Liver (tissue), 9 donors: ENCODE results near the gene PAWR. TPM values are rescaled to one million over a fixed set of nuclear protein-coding genes. Genes with fewer than 3 reads are reported as not detected.

Experiments
- DNase-seq: peaks from one replicate; pipeline ENCODE4 v3.0.0-alpha.2; 2017; ENCODE audit warnings: low spot score
- H3K27ac ChIP-seq, 2 donors: one replicate each; pipeline ENCODE4 v1.7.0; 2013; ENCODE audit warnings: inconsistent platforms in 2 of 2, low read length in 2 of 2, control low read depth in 1 of 2, low read depth in 1 of 2, mild to moderate bottlenecking in 1 of 2
- H3K27me3 ChIP-seq, 4 donors: one replicate each; pipeline versions ENCODE4 v1.6.1 to v1.7.0; 2013; ENCODE audit warnings: low read length in 3 of 4, inconsistent platforms in 1 of 4, mild to moderate bottlenecking in 1 of 4, moderate library complexity in 1 of 4; ENCODE audit not compliant: control insufficient read depth in 4 of 4, insufficient read depth in 4 of 4
- H3K36me3 ChIP-seq, 4 donors: one replicate each; pipeline versions ENCODE4 v1.6.1 to v1.7.0; 2013; ENCODE audit warnings: low read length in 3 of 4, mild to moderate bottlenecking in 3 of 4, low read depth in 1 of 4, moderate library complexity in 1 of 4; ENCODE audit not compliant: control insufficient read depth in 4 of 4, insufficient read depth in 3 of 4
- H3K4me1 ChIP-seq, 4 donors: one replicate each; pipeline versions ENCODE4 v1.6.1 to v1.7.0; 2013; ENCODE audit warnings: low read length in 3 of 4, mild to moderate bottlenecking in 3 of 4, moderate library complexity in 1 of 4; ENCODE audit not compliant: control insufficient read depth in 4 of 4, insufficient read depth in 4 of 4
- H3K4me3 ChIP-seq, 3 donors: one replicate each; pipeline versions ENCODE4 v1.6.1 to v1.7.0; 2013; ENCODE audit warnings: low read length in 3 of 3, control low read depth in 1 of 3, low read depth in 1 of 3, mild to moderate bottlenecking in 1 of 3
- H3K9ac ChIP-seq, 2 donors: one replicate each; pipeline ENCODE4 v1.7.0; 2013; ENCODE audit warnings: low read length in 2 of 2, mild to moderate bottlenecking in 2 of 2, moderate library complexity in 2 of 2, control low read depth in 1 of 2, low read depth in 1 of 2
- H3K9me3 ChIP-seq, 4 donors: one replicate each; pipeline versions ENCODE4 v1.6.1 to v1.7.0; 2013; ENCODE audit warnings: low read length in 3 of 4; ENCODE audit not compliant: control insufficient read depth in 4 of 4
- CTCF ChIP-seq: fragments of 150-350 bp; IDR thresholded peaks from 2 replicates; pipeline ENCODE4 v1.5.1; 2017; ENCODE audit warnings: improper control_type of control experiment, low read depth, low read length; ENCODE audit not compliant: missing input control
- EGR1 ChIP-seq, 2 donors: IDR thresholded peaks; 2 replicates each; pipeline ENCODE4 v1.6.1; 2016 to 2018; ENCODE audit warnings: antibody characterized with exemption in 2 of 2, low read depth in 2 of 2
- FOXA1 ChIP-seq: IDR thresholded peaks from 2 replicates; pipeline ENCODE4 v1.6.1; 2016; ENCODE audit warnings: antibody characterized with exemption
- FOXA2 ChIP-seq: IDR thresholded peaks from 2 replicates; pipeline ENCODE4 v1.6.1; 2016; ENCODE audit warnings: antibody characterized with exemption
- GABPA ChIP-seq, 2 donors: IDR thresholded peaks in 1 of 2; conservative IDR thresholded peaks in 1 of 2; 2 replicates each; pipeline ENCODE4 v1.6.1; 2016; ENCODE audit warnings: antibody characterized with exemption in 2 of 2, mild to moderate bottlenecking in 1 of 2, moderate library complexity in 1 of 2
- HNF4A ChIP-seq, 2 donors: conservative IDR thresholded peaks; 2 replicates each; pipeline ENCODE4 v1.6.1; 2016; ENCODE audit warnings: antibody characterized with exemption in 2 of 2, mild to moderate bottlenecking in 2 of 2
- HNF4G ChIP-seq: IDR thresholded peaks from 2 replicates; pipeline ENCODE4 v1.6.1; 2016; ENCODE audit warnings: antibody characterized with exemption
- JUND ChIP-seq, 2 donors: IDR thresholded peaks; 2 replicates each; pipeline ENCODE4 v1.6.1; 2016; ENCODE audit warnings: antibody characterized with exemption in 2 of 2
- MAX ChIP-seq: IDR thresholded peaks from 2 replicates; pipeline ENCODE4 v1.6.1; 2016; ENCODE audit warnings: antibody characterized with exemption
- NR2F2 ChIP-seq: IDR thresholded peaks from 2 replicates; pipeline ENCODE4 v1.6.1; 2016; ENCODE audit warnings: antibody characterized with exemption
- RAD21 ChIP-seq, 2 donors: IDR thresholded peaks; 2 replicates each; pipeline ENCODE4 v1.6.1; 2016; ENCODE audit warnings: antibody characterized with exemption in 2 of 2, mild to moderate bottlenecking in 2 of 2
- RXRA ChIP-seq, 2 donors: IDR thresholded peaks; 2 replicates each; pipeline ENCODE4 v1.6.1; 2017 to 2018; ENCODE audit warnings: antibody characterized with exemption in 2 of 2, mild to moderate bottlenecking in 1 of 2
- SP1 ChIP-seq: IDR thresholded peaks from 2 replicates; pipeline ENCODE4 v1.6.1; 2018; ENCODE audit warnings: antibody characterized with exemption, mild to moderate bottlenecking
- TAF1 ChIP-seq: conservative IDR thresholded peaks from 2 replicates; pipeline ENCODE4 v1.6.1; 2016; ENCODE audit warnings: antibody characterized with exemption, mild to moderate bottlenecking
- YY1 ChIP-seq: IDR thresholded peaks from 2 replicates; pipeline ENCODE4 v1.6.1; 2016; ENCODE audit warnings: antibody characterized with exemption, mild to moderate bottlenecking
- ZBTB33 ChIP-seq: IDR thresholded peaks from 2 replicates; pipeline ENCODE4 v1.6.1; 2016; ENCODE audit warnings: antibody characterized with exemption
- WGBS: extraction: QIAGEN DNeasy Blood & Tissue Kit; methylation state at CpG from one replicate; pipeline ENCODE4 v1.1.7; 2013; 5-methylcytosine and 5-hydroxymethylcytosine counted together
- polyA plus RNA-seq, 2 donors: library from polyadenylated mRNA; stranded (reverse) in 1 of 2; unstranded in 1 of 2; fragments of 200-250 nt in 1 of 2; fragments of >200 nt in 1 of 2; fragmentation: Nextera tagmentation in 1 of 2; extraction: Ambion mirVana in 1 of 2; gene quantifications; one replicate each; pipeline versions ENCODE4 v1.2.1 to v1.2.3, GENCODE V29; 2013 to 2015
- total RNA-seq, 2 donors: library from RNA; depleted of rRNA; stranded (reverse); fragments of >200 nt; gene quantifications; one replicate each; pipeline ENCODE4 v1.2.3, GENCODE V29; 2014
- TF ChIP-seq, protein P1 (sequence below): IDR thresholded peaks from 2 replicates; pipeline ENCODE4 v1.6.1; 2016; ENCODE audit warnings: antibody characterized with exemption, mild to moderate bottlenecking
- TF ChIP-seq, protein P2 (sequence below): IDR thresholded peaks from 2 replicates; pipeline ENCODE4 v1.6.1; 2016; ENCODE audit warnings: antibody characterized with exemption
- donor health status: healthy.
- donor health status: healthy.
- donor health status: healthy.
- donor health status: healthy.
- donor health status: healthy.

PAWR gene
- total and polyA plus RNA-seq, 4 donors, result 6.1 to 24.1 (median 9.9) TPM

GRCh38 chr12:79681008-79681590, 9.7 kb downstream of the PAWR start:
- TF ChIP-seq ZBTB33 (no peak), NR2F2 (no peak)
- DNase-seq, result no peak

DNA sequence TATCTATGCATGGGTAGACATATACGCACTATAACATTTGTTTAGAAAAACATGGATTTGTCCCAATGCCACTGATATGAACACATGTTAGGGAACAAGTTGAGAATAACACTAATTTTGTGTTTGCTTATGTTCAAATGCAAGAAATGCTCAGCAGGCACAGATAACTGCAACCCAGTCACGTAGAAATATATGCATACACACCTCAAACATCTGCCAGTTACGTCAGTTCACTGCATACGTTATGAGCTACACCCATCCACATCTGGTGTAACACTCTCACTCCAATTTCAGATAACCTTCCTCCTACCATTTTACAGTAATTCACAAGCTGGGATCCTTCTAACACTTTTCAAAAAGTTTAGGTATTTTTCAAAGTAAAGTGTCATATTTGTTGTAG, 10.7 kb downstream of the PAWR start:
- Histone ChIP-seq H3K4me3 (no peak overlapping the region), H3K27me3 (no peaks in the 10 kb centered on the region), H3K36me3 (peaks cover 0 to 3% (median 0%) of the 10 kb centered on the region in 4 donors), H3K4me1 (peaks cover 2 to 21% (median 7%) of the 10 kb centered on the region in 4 donors), H3K27ac (no peak overlapping the region), H3K9me3 (no peaks in the 10 kb centered on the region), H3K9ac (no peak overlapping the region)
- TF ChIP-seq ZBTB33, result no peak
- TF ChIP-seq GABPA (IDR thresholded peaks at IDR 0.05 in 1 of 2, conservative IDR thresholded peaks at IDR 0.05 in 1 of 2), result no peak
- TF ChIP-seq YY1, result no peak
- TF ChIP-seq CTCF, result no peak
- TF ChIP-seq RXRA (IDR thresholded peaks at IDR 0.05), result no peak
- TF ChIP-seq EGR1 (IDR thresholded peaks at IDR 0.05; ENCODE audit: low read depth in 2 of 2), result no peak
- TF ChIP-seq, protein P1, sequence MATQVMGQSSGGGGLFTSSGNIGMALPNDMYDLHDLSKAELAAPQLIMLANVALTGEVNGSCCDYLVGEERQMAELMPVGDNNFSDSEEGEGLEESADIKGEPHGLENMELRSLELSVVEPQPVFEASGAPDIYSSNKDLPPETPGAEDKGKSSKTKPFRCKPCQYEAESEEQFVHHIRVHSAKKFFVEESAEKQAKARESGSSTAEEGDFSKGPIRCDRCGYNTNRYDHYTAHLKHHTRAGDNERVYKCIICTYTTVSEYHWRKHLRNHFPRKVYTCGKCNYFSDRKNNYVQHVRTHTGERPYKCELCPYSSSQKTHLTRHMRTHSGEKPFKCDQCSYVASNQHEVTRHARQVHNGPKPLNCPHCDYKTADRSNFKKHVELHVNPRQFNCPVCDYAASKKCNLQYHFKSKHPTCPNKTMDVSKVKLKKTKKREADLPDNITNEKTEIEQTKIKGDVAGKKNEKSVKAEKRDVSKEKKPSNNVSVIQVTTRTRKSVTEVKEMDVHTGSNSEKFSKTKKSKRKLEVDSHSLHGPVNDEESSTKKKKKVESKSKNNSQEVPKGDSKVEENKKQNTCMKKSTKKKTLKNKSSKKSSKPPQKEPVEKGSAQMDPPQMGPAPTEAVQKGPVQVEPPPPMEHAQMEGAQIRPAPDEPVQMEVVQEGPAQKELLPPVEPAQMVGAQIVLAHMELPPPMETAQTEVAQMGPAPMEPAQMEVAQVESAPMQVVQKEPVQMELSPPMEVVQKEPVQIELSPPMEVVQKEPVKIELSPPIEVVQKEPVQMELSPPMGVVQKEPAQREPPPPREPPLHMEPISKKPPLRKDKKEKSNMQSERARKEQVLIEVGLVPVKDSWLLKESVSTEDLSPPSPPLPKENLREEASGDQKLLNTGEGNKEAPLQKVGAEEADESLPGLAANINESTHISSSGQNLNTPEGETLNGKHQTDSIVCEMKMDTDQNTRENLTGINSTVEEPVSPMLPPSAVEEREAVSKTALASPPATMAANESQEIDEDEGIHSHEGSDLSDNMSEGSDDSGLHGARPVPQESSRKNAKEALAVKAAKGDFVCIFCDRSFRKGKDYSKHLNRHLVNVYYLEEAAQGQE, result no peak
- no peak for TF ChIP-seq HNF4G
- no peak for TF ChIP-seq HNF4A (conservative IDR thresholded peaks at IDR 0.05)
- TF ChIP-seq RAD21 (IDR thresholded peaks at IDR 0.05), result no peak
- TF ChIP-seq, protein P2, sequence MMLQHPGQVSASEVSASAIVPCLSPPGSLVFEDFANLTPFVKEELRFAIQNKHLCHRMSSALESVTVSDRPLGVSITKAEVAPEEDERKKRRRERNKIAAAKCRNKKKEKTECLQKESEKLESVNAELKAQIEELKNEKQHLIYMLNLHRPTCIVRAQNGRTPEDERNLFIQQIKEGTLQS, result no peak
- TF ChIP-seq MAX, result no peak
- TF ChIP-seq FOXA2, result no peak
- no peak for TF ChIP-seq JUND (IDR thresholded peaks at IDR 0.05)
- no peak for TF ChIP-seq SP1
- TF ChIP-seq TAF1, result no peak
- TF ChIP-seq FOXA1, result no peak
- DNase-seq, result no peak
- 87% methylated on average over 4 of the region's 4 CpGs for WGBS

More at GRCh38 chr12:79681008-79681590, 9.7 kb downstream of the PAWR start:
- no peak overlapping the region for H3K4me3 ChIP-seq
- H3K27ac ChIP-seq, result no peak overlapping the region
- no peaks in the 10 kb centered on the region for H3K9me3 ChIP-seq
- H3K9ac ChIP-seq, result no peak overlapping the region
- 78% methylated on average over 2 of the region's 2 CpGs for whole genome bisulfite sequencing
- H3K4me1 ChIP-seq, result peaks cover 2 to 27% (median 8%) of the 10 kb centered on the region in 4 donors
- peaks cover 0 to 1% (median 0%) of the 10 kb centered on the region in 4 donors for H3K36me3 ChIP-seq
- H3K27me3 ChIP-seq, result no peaks in the 10 kb centered on the region
